GM12892 (cell line): ENCODE results near the gene SLC2A9.

Source experiments
- POLR2A ChIP-seq: IDR thresholded peaks from 2 replicates; pipeline ENCODE4 v1.6.1; 2011; ENCODE audit warnings: low read depth, low read length, control low read depth
- POLR2AphosphoS5 ChIP-seq: IDR thresholded peaks from 2 replicates; pipeline ENCODE4 v1.6.1; 2011; ENCODE audit warnings: low read depth, low read length, control low read depth

DNA sequence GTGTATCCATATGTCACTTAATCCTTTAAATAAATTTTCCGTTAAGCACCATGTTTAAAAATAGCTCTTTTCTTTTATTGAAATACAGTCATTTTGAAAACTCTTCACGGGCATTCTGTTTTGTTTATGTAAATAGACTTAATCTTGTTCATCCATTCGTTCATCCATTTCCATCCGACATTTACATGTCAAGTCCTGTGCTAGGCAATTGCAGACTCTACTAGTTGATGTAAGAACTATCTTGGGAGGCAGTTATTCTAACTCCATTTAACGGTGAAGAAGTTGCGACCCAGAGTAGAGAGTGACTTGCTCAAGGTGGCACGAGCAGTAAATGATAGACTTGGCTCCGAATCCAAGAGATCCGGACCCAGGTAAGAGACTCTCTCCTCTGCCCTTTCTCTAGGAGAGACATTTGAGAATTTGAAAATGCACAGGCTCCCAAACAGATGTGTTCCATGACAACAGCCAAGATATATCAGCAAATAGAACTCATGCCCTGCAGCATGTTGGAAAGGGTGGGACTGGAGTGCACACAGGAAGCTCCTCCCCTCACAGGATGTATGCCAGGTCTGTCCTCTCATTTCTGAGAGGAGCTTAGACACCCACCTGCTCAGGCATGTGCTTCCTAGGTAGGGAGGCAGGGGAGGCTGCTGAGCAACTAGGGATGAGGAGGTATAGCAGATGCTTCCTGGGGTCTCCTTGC lies 175.4 kb downstream of the SLC2A9 start:
- TF ChIP-seq POLR2A: no peak
- no peak for TF ChIP-seq POLR2AphosphoS5
